ENCODE results near the gene PLK3.
A peak's percentile ranks its signal among the peaks of the same experiment; 100 is the strongest.
"Not testable (repeated sequence)": the region's sequence is repeated elsewhere in the genome, so short reads cannot be mapped to it uniquely, and the experiment has no call there.

Gene PLK3

DNA sequence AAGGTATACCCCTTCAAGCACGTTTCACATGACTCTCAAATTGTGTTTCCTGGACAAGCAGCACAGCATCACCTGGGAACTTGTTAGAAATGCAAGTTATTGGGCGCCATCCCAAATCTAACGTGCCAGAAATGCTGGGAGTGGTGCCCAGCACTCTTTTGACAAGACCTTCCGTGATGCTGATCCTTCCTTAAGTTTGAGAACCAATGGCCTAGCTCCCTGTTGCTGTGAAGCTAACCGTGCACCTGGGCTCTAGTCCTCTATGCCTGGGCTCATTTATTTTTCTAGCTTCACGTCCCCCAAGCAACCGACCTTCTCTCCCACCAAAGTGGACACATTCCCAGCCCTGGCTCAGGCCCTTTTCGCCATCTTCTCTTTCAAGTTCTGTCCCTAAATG lies 16.5 kb upstream of the PLK3 start:
- Mint-ChIP-seq H3K27ac (peak overlapping the region; percentile 70), H3K4me1 (peaks cover 54% of the 10 kb centered on the region), H3K4me3 (peak overlapping the region; percentile 66), H3K9me3 (no peaks in the 10 kb centered on the region), H3K36me3 (peaks cover 35% of the 10 kb centered on the region), H3K27me3 (peaks cover 8% of the 10 kb centered on the region)
- no peak for DNase-seq
- CTCF ChIA-PET, result interaction anchor here (0.7 to 3.6 kb wide), 7 partner anchors 8 to 227 kb away, joined by 3 to 13 read pairs (median 3); partner anchors contain the start of genes HECTD3, RNU5D-1 and RPS8

- Mint-ChIP-seq H3K4me3 (peak overlapping the region; percentile 68), H3K9me3 (no peaks in the 10 kb centered on the region), H3K27ac (peak overlapping the region; percentile 80), H3K36me3 (peaks cover 28% of the 10 kb centered on the region), H3K4me1 (peaks cover 47% of the 10 kb centered on the region), H3K27me3 (peaks cover 15% of the 10 kb centered on the region)
- peak; percentile 60 for DNase-seq
- CTCF ChIA-PET, result interaction anchor here (0.7 to 3.6 kb wide), 14 partner anchors 9 to 521 kb away, joined by 3 to 20 read pairs (median 3); partner anchors contain the start of genes HECTD3, RNU5D-1, RPS8 and UROD
Measured at GRCh38 chr1:44784094-44785028, 15.8 kb upstream of the PLK3 start.

DNA sequence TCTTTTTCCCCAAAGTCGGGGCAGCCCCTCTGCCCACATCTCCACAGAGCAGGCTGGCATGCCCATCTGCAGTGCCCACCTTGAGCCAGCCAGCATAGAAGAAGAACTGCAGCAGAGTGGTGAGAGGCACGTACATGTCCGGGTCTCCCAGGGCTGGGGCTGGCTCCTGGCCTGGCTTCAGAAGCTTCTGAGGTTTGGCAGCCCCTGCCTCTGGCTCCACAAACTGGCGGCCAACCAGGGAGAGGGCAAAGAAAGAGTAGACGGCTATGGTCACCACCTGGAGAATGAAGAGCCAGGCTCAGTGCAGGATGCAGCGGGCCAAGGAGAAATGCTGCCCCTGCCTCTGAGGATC lies 15.2 kb upstream of the PLK3 start:
- Mint-ChIP-seq H3K9me3 (no peaks in the 10 kb centered on the region), H3K4me1 (peaks cover 45% of the 10 kb centered on the region), H3K27ac (peak overlapping the region; percentile 80), H3K36me3 (peaks cover 23% of the 10 kb centered on the region), H3K4me3 (peak overlapping the region; percentile 68), H3K27me3 (peaks cover 18% of the 10 kb centered on the region)
- CTCF ChIA-PET, result interaction anchor here (0.7 to 3.6 kb wide), 12 partner anchors 8 to 520 kb away, joined by 3 to 20 read pairs (median 4); partner anchors contain the start of genes HECTD3, RNU5D-1, RPS8 and UROD
- no peak for DNase-seq

DNA sequence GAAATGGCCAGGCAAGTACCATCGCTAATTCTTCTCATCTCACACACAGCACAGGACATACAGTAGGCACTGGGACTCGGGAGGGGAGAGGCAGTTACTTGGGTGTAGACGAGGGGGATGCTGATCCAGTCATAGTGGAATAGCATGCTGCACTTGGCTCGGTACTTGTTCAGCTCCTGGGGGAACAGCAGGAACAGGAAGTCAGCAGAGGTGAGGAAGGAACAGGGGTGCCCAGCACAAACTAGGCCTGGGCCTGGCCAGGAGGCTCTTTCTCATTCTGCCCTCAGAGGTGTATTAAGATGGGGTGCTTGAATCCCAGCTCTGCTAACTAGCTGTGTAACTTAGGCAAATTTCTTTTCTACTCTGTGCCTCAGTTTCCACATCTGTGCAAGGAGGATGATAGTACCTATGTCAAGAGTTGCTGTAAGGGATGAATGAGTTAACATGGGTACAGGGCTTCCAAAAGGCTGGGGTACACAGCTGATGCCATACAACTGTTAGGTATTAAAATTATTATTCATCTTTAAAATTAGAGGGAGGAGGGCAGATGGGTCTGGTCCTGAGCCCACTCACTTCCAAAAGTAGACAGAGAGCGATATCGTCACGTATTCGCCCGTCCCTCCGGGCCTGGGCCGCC lies 14.6 kb upstream of the PLK3 start:
- H3K27ac Mint-ChIP-seq, result no peak overlapping the region
- no peak for DNase-seq
- H3K27me3 Mint-ChIP-seq, result peaks cover 18% of the 10 kb centered on the region
- H3K9me3 Mint-ChIP-seq, result no peaks in the 10 kb centered on the region
- peak overlapping the region; percentile 68 for H3K4me3 Mint-ChIP-seq
- H3K36me3 Mint-ChIP-seq, result peaks cover 18% of the 10 kb centered on the region
- peaks cover 40% of the 10 kb centered on the region for H3K4me1 Mint-ChIP-seq
- CTCF ChIA-PET, result interaction anchor here (0.7 to 3.6 kb wide), 10 partner anchors 7 to 520 kb away, joined by 3 to 20 read pairs (median 4); partner anchors contain the start of genes HECTD3, RNU5D-1, RPS8 and UROD

- CTCF ChIA-PET, result interaction anchor here (0.7 to 2.5 kb wide), 11 partner anchors 10 to 227 kb away, joined by 3 to 20 read pairs (median 4); partner anchors contain the start of genes HECTD3, RNU5D-1 and UROD
- Mint-ChIP-seq H3K27me3 (peaks cover 25% of the 10 kb centered on the region), H3K27ac (peak overlapping the region; percentile 45), H3K4me1 (peaks cover 40% of the 10 kb centered on the region), H3K36me3 (peaks cover 12% of the 10 kb centered on the region), H3K9me3 (no peaks in the 10 kb centered on the region), H3K4me3 (peak overlapping the region; percentile 68)
- peak; percentile 84 for DNase-seq
Measured at GRCh38 chr1:44786138-44786840, 13.9 kb upstream of the PLK3 start.

DNA sequence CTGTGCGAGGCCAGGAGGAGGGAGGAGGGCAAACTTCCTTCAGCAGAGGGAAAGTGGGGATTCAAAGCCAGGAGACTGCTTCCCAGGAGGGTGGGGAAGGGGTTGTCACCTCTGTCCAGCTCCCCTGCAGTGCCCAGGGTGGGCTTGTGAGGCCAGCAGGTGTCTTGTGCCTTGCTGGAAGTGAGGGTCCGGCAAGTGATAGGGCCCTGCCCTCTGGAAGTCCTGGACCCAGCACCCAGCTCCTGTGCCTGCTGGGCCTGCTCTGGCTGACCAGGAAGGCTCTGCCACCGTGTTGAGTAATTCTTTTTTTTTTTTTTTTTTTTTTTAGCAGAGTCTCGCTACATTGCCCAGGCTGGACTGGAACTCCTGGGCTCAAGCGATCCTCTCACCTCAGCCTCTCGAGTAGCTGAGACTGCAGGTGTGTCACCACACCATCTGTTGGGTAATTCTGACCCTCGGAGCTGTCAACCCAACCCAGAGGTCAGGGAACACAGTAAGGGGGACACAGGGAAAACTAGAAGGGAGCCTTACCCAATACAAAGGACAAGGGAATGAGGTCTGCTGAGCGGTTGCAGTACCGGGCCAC lies 13.2 kb upstream of the PLK3 start:
- H3K27me3 Mint-ChIP-seq, result peaks cover 27% of the 10 kb centered on the region
- no peaks in the 10 kb centered on the region for H3K9me3 Mint-ChIP-seq
- no peak for DNase-seq
- H3K4me1 Mint-ChIP-seq, result peaks cover 35% of the 10 kb centered on the region
- H3K27ac Mint-ChIP-seq, result no peak overlapping the region
- H3K36me3 Mint-ChIP-seq, result peaks cover 7% of the 10 kb centered on the region
- peak overlapping the region; percentile 68 for H3K4me3 Mint-ChIP-seq
- CTCF ChIA-PET, result interaction anchor here (0.7 to 2.5 kb wide), 7 partner anchors 9 to 226 kb away, joined by 3 to 7 read pairs (median 3); no protein-coding TSS in a partner anchor

- CTCF ChIA-PET, result interaction anchor here (0.7 to 2.5 kb wide), 8 partner anchors 21 to 512 kb away, joined by 3 to 7 read pairs (median 4); partner anchors contain the start of gene BTBD19
- Mint-ChIP-seq H3K27ac (no peak overlapping the region), H3K4me3 (no peak overlapping the region), H3K36me3 (peaks cover 3% of the 10 kb centered on the region), H3K9me3 (no peaks in the 10 kb centered on the region), H3K27me3 (peaks cover 27% of the 10 kb centered on the region), H3K4me1 (peaks cover 33% of the 10 kb centered on the region)
- DNase-seq, result no peak
Measured at GRCh38 chr1:44787506-44787905, 12.7 kb upstream of the PLK3 start.

- no peak within 1 kb of the TSS for H3K4me3 Mint-ChIP-seq
- CTCF ChIA-PET, result interaction anchor here (0.7 to 2.5 kb wide), 8 partner anchors 8 to 512 kb away, joined by 3 to 7 read pairs (median 3); partner anchors contain the start of gene BTBD19
- peaks cover 27% of the 10 kb centered on the region for H3K27me3 Mint-ChIP-seq
- no peak within 1 kb of the TSS for H3K27ac Mint-ChIP-seq
- peaks cover 28% of the 10 kb centered on the region for H3K4me1 Mint-ChIP-seq
- peaks cover 1% of the 10 kb centered on the region for H3K36me3 Mint-ChIP-seq
- no peak for DNase-seq
- no peaks in the 10 kb centered on the region for H3K9me3 Mint-ChIP-seq
Measured at GRCh38 chr1:44788120-44788860, 11.9 kb upstream of the PLK3 start, which contains the start of gene BEST4. BEST4 (minus strand) TSS chr1:44788170; CDS start chr1:44787705, 465 bp downstream.

DNA sequence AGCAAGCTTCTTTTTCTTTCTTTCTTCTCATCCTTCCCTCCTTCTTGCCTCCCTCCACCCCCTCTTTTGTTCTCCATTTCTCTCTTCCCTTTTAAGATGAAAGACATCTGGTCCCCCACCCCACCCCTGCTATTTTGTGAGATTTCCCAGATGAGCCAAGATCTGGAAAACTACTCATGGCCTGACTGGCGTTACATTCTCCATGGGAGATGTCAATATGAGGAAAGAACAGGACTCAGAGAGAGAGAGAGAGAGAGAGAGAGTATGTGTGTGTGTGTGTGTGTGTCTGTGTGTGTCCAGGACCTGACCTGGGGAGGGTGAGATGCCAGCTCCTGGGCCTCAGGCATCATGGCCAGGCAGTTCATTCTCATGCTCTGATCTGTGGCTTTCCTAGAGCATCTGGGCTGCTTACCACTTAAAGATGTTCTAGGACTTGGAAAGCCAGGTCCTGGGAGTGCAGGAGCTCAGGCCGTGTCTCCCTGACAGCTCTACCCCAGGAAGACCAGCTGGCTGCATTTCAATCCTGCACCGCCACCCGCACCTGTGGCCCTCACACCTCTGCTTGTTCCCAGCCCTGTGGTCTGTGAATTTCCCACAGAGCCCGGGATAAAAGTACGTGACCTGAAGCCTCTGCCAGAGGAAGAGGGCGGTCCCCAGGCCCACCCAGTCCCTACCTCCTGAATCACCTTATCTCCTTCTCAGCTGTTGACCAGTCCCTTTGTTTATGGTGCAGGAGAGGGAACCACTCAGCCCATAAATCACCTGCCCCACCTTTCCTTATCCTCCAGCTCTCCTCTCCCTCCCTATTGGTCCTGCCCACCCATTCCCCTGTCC lies 9.0 kb upstream of the PLK3 start:
- Mint-ChIP-seq H3K36me3 (no peaks in the 10 kb centered on the region), H3K27me3 (peaks cover 31% of the 10 kb centered on the region), H3K4me1 (peaks cover 7% of the 10 kb centered on the region), H3K9me3 (no peaks in the 10 kb centered on the region), H3K4me3 (no peak overlapping the region), H3K27ac (no peak overlapping the region)
- CTCF ChIA-PET, result interaction anchor here (0.7 to 4.3 kb wide), 7 partner anchors 8 to 228 kb away, joined by 3 to 13 read pairs (median 4); partner anchors contain the start of genes BTBD19 and PLK3
- DNase-seq, result no peak

- peak; percentile 17 for DNase-seq
- H3K4me3 Mint-ChIP-seq, result no peak overlapping the region
- peaks cover 3% of the 10 kb centered on the region for H3K4me1 Mint-ChIP-seq
- H3K27ac Mint-ChIP-seq, result no peak overlapping the region
- no peaks in the 10 kb centered on the region for H3K9me3 Mint-ChIP-seq
- CTCF ChIA-PET, result interaction anchor here (0.5 to 4.3 kb wide), 19 partner anchors 8 to 509 kb away, joined by 3 to 16 read pairs (median 5); partner anchors contain the start of genes BTBD19, EIF2B3, HECTD3 and PLK3
- H3K27me3 Mint-ChIP-seq, result peaks cover 26% of the 10 kb centered on the region
- H3K36me3 Mint-ChIP-seq, result no peaks in the 10 kb centered on the region
Measured at GRCh38 chr1:44792736-44793502, 7.3 kb upstream of the PLK3 start.

GRCh38 chr1:44797886-44798285 lies 2.3 kb upstream of the PLK3 start:
- DNase-seq, H3K4me3 Mint-ChIP-seq, H3K27ac Mint-ChIP-seq, H3K9me3 Mint-ChIP-seq, H3K27me3 Mint-ChIP-seq: not testable (repeated sequence)
- CTCF ChIA-PET, result interaction anchor here (1.6 to 5.1 kb wide), 5 partner anchors 11 to 67 kb away, joined by 3 to 68 read pairs (median 11); partner anchors contain the start of genes BTBD19 and RNU5D-1
- peaks cover 32% of the 10 kb centered on the region for H3K4me1 Mint-ChIP-seq
- peaks cover 20% of the 10 kb centered on the region for H3K36me3 Mint-ChIP-seq
